ENCODE data around the gene CD226.

DNA sequence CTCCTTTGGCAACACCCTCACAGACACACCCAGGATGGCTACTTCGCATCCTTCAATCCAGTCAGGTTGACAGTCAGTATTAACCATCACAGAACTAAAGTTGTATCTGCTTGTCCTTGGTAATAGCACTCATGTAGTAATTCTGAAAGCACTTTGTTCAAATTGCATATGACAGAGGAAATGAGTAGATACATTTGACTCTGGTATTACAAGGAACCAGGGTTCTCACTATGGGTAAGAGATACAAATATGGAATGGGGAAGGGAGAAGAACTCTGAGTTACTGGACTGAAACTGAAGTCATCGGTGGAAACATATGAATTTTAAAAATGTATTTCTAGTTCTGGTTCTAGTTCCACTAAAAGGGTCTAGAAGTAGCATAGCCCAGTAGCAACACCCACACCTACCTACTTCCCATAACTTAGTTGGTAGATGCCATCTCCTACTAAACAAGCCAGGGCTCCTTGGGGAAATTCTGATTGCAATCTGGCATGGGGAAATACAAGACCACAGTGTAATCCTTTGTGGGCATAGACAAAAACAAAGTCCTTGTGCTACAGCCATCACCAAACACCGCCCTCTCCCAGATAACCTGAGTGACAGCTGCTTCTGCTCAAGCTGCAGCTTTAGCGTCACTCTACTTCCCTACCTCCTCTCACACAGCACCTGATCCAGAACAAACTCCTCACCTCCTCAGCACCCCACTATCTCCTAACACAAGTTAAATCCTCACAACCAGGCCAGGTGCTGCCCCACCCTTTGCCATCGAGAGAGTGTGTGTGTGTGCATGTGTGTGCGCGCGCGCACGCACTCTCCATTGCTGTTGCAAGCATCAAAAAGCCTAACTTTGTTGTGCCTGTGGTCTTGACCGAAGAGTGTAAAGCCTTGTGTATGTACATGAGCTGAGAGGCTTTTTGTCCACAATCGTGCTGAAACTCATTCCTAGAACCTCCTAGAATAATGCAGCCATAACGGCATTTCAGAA is 31.4 kb upstream of the CD226 start:
- TF ChIP-seq ZNF274 (IDR thresholded peaks at IDR 0.05; ENCODE audit: low read depth, low read length) (no peak), YY1 (IDR thresholded peaks at IDR 0.05; ENCODE audit: insufficient read depth, insufficient read length) (no peak), SUZ12 (IDR thresholded peaks at IDR 0.05; ENCODE audit: extremely low read depth, insufficient read depth, insufficient read length) (no peak)
